GM12878 (cell line): ENCODE measurements around the gene KMO. TPM values are rescaled to one million over a fixed set of nuclear protein-coding genes. Genes with fewer than 3 reads are reported as not detected.

Source experiments
- ATAC-seq: fragments of 200-7000 bp; cut with Tn5 transposase; 3 replicates; pipeline ENCODE4 v1.9.1; 2020; ENCODE audit warnings: mild to moderate bottlenecking, moderate library complexity
- BruUV-seq: library from RNA; stranded (reverse); fragments of 400-500 nt; replicated peaks from 2 replicates; lab custom pipeline; 2021; lab: Mats Ljungman, UMichigan
- CTCF ChIA-PET: fragments of 300-600 bp; sonication (Branson Sonifier 250); formaldehyde crosslinking; extraction: SDS; loops from one replicate; lab custom pipeline; 2021; ENCODE audit warnings: inconsistent platforms; lab: Yijun Ruan, JAX
- POLR2A ChIA-PET: fragments of 350-600 bp; formaldehyde crosslinking; extraction: SDS; loops from one replicate; lab custom pipeline; 2021; ENCODE audit warnings: inconsistent platforms; lab: Charles Lee
- RAD21 ChIA-PET: fragments of 300-600 bp; sonication (Branson Sonifier 250); formaldehyde crosslinking; loops from one replicate; lab custom pipeline; 2023; ENCODE audit warnings: antibody characterized with exemption; ENCODE audit not compliant: unreplicated experiment; lab: Charles Lee
- SMC1A ChIA-PET: fragments of 300-600 bp; sonication (Branson Sonifier 250); formaldehyde crosslinking; loops from one replicate; lab custom pipeline; 2023; ENCODE audit not compliant: unreplicated experiment, uncharacterized antibody; lab: Charles Lee
- DNase-seq: peaks from one replicate; pipeline ENCODE4 v3.0.0-alpha.2; 2011; ENCODE audit warnings: low read depth, low spot score
- FAIRE-seq: peaks from 3 replicates; lab custom pipeline; 2011; peaks lifted over from hg19 to GRCh38; lab: Jason Lieb, UNC
- H2AFZ ChIP-seq: 2 replicates; pipeline ENCODE4 v1.6.0; 2011; ENCODE audit warnings: low read depth, low read length, control low read depth; ENCODE audit not compliant: control insufficient read depth
- H3K27ac ChIP-seq: 2 replicates; pipeline ENCODE4 v1.5.1; 2011; ENCODE audit warnings: control low read depth; ENCODE audit not compliant: control insufficient read depth, insufficient read depth
- H3K27me3 ChIP-seq, 2 experiments: replicated peaks in 1 of 2; 2 replicates each; pipeline versions ENCODE4 v1.6.0 to v1.6.1; 2011; ENCODE audit warnings: low read length in 1 of 2; ENCODE audit not compliant: control insufficient read depth in 2 of 2, insufficient read depth in 2 of 2
- H3K36me3 ChIP-seq, 2 experiments: 2 replicates each; pipeline ENCODE4 v1.5.1; 2011; ENCODE audit warnings: low read length in 1 of 2; ENCODE audit not compliant: control insufficient read depth in 2 of 2, insufficient read depth in 2 of 2
- H3K4me1 ChIP-seq: 2 replicates; pipeline ENCODE4 v1.6.1; 2011; ENCODE audit warnings: mild to moderate bottlenecking, low read length, moderate library complexity, mixed read lengths; ENCODE audit not compliant: control insufficient read depth, insufficient read depth
- H3K4me2 ChIP-seq: 2 replicates; pipeline ENCODE4 v1.6.0; 2011; ENCODE audit warnings: control low read depth; ENCODE audit not compliant: control insufficient read depth, insufficient read depth
- H3K4me3 ChIP-seq: fragments of 200-600 bp; sonication (generic); 2 replicates; pipeline ENCODE4 v1.5.1; 2016
- H3K79me2 ChIP-seq: 2 replicates; pipeline ENCODE4 v1.6.0; 2011; ENCODE audit warnings: low read length; ENCODE audit not compliant: control insufficient read depth, insufficient read depth
- H3K9ac ChIP-seq: 2 replicates; pipeline ENCODE4 v1.8.0; 2011; ENCODE audit warnings: low read length, control low read depth, mixed read lengths; ENCODE audit not compliant: control insufficient read depth, insufficient read depth
- H3K9me3 ChIP-seq: replicated peaks from 3 replicates; pipeline ENCODE4 v1.5.1; 2011; ENCODE audit warnings: mild to moderate bottlenecking, low read length; ENCODE audit not compliant: control insufficient read depth, insufficient read depth
- H4K20me1 ChIP-seq: 2 replicates; pipeline ENCODE4 v1.6.0; 2011; ENCODE audit not compliant: control insufficient read depth, insufficient read depth
- FOS ChIP-seq: IDR thresholded peaks from 3 replicates; pipeline ENCODE4 v1.6.1; 2011; ENCODE audit warnings: borderline replicate concordance; ENCODE audit not compliant: insufficient read length; ENCODE audit errors: extremely low read depth
- FOXK2 ChIP-seq: fragments of 450-650 bp; IDR thresholded peaks from 2 replicates; pipeline ENCODE4 v1.6.1; 2017; ENCODE audit warnings: mild to moderate bottlenecking, moderate library complexity
- KLF5 ChIP-seq: fragments of 450-650 bp; IDR thresholded peaks from 2 replicates; pipeline ENCODE4 v1.6.1; 2014; ENCODE audit warnings: mild to moderate bottlenecking; ENCODE audit not compliant: partially characterized antibody
- MTA3 ChIP-seq: IDR thresholded peaks from 2 replicates; pipeline ENCODE4 v1.6.1; 2012; ENCODE audit warnings: low read length, inconsistent platforms, borderline replicate concordance
- NR2F1 ChIP-seq: fragments of 450-650 bp; conservative IDR thresholded peaks from 2 replicates; pipeline ENCODE4 v1.6.1; 2017; ENCODE audit warnings: mild to moderate bottlenecking
- PRDM15 ChIP-seq: fragments of 450-650 bp; formaldehyde crosslinking; IDR thresholded peaks from 2 replicates; pipeline ENCODE4 v1.4.0; 2020; ENCODE audit warnings: mild to moderate bottlenecking, moderate library complexity
- SMARCA5 ChIP-seq: fragments of 450-650 bp; IDR thresholded peaks from 2 replicates; pipeline ENCODE4 v1.6.1; 2017; ENCODE audit warnings: mild to moderate bottlenecking
- STAT3 ChIP-seq: IDR thresholded peaks from 2 replicates; pipeline ENCODE4 v1.6.1; 2011; ENCODE audit warnings: low read depth, low read length, improper control_type of control experiment
- TARDBP ChIP-seq: IDR thresholded peaks from 2 replicates; pipeline ENCODE4 v1.6.1; 2016; ENCODE audit warnings: borderline replicate concordance
- TBL1XR1 ChIP-seq: IDR thresholded peaks from 2 replicates; pipeline ENCODE4 v1.6.1; 2012; ENCODE audit warnings: low read depth, low read length, improper control_type of control experiment
- ZNF274 ChIP-seq: IDR thresholded peaks from one replicate; pipeline ENCODE4 v1.8.0; 2011; ENCODE audit not compliant: insufficient read length, insufficient read depth
- WGBS: methylation state at CpG from one replicate; pipeline ENCODE4 v1.1.6; 2016; ENCODE audit warnings: low lambda C conversion rate; ENCODE audit not compliant: insufficient replicate concordance, insufficient coverage; ENCODE audit errors: missing lambda C conversion rate; 5-methylcytosine and 5-hydroxymethylcytosine counted together
- in situ Hi-C: fragments of 300-500 bp; cut with MboI; formaldehyde crosslinking; loops from 9 replicates; pipeline ENCODE4 v1.14.3; 2018; ENCODE audit warnings: mixed read lengths
- intact Hi-C: fragments of 100-400 bp; cut with micrococcal nuclease; formaldehyde crosslinking; loops from one replicate; pipeline ENCODE4 v1.14.2; 2022; ENCODE audit not compliant: unreplicated experiment
- polyA plus RNA-seq, 11 experiments: library from polyadenylated mRNA; depleted of rRNA in 4 of 11; unstranded in 6 of 11; stranded (reverse) in 5 of 11; fragments of >200 nt; fragmentation: Nextera tagmentation in 4 of 11; fragmentation: Illumina TruSeq in 1 of 11; extraction: Ambion mirVana in 4 of 11; extraction: Trizol in 1 of 11; gene quantifications; 1 replicate in 1 of 11; 2 replicates in 10 of 11; pipeline versions ENCODE4 v1.2.1 to v1.2.3, GENCODE V29; 2011 to 2016; ENCODE audit warnings: inconsistent platforms in 2 of 11, missing spikeins in 2 of 11, low read depth in 1 of 11
- total RNA-seq, 4 experiments: library from RNA; depleted of rRNA in 3 of 4; stranded (reverse); fragments of >200 nt in 3 of 4; fragmentation: Illumina TruSeq in 1 of 4; extraction: Trizol in 1 of 4; gene quantifications; 2 replicates each; pipeline versions ENCODE4 v1.2.1 to v1.2.3, GENCODE V29; 2013 to 2021
- TF ChIP-seq, protein P1 (sequence below): fragments of 450-650 bp; IDR thresholded peaks from 2 replicates; pipeline ENCODE4 v1.6.1; 2017; ENCODE audit warnings: mild to moderate bottlenecking, moderate library complexity

Gene KMO
- total and polyA plus RNA-seq, 10 of the 15 experiments (the other 5 are each of a cell fraction or from before 2014, with no cell fraction given) = 0.68 to 5.9 (median 1.5) TPM

- in situ Hi-C loops (no loop called here), intact Hi-C loops (loop anchor here (5.0 kb wide), 1 partner anchor 210 kb away; the partner anchor contains the start of gene EXO1)
- no peaks in the 10 kb centered on the region; a peak in 1 of 4 replicates for H3K36me3 ChIP-seq
- FAIRE-seq = no peak
- H4K20me1 ChIP-seq = no peaks in the 10 kb centered on the region
- 98% methylated on average over 4 of the region's 4 CpGs for WGBS
- peaks cover 10% of the 10 kb centered on the region for H3K4me1 ChIP-seq
- no peaks in the 10 kb centered on the region; the same call in 2 of the 3 replicates for H3K9me3 ChIP-seq
- CTCF ChIA-PET = interaction anchor here (1.7 kb wide), 1 partner anchor 10 kb away, joined by 4 read pairs; no protein-coding TSS in a partner anchor
- POLR2A ChIA-PET = no interaction called here
- peak overlapping the region; percentile 94 for H3K4me3 ChIP-seq
- peak overlapping the region; percentile 87 for H3K4me2 ChIP-seq
- no peak for DNase-seq
- TF ChIP-seq NR2F1 (no peak), MTA3 (no peak), SMARCA5 (no peak), STAT3 (no peak), ZNF274 (no peak), PRDM15 (CRISPR knock-in tag) (no peak), FOXK2 (no peak), KLF5 (no peak), FOS (no peak), TBL1XR1 (no peak), TARDBP (no peak)
- TF ChIP-seq, protein P1, sequence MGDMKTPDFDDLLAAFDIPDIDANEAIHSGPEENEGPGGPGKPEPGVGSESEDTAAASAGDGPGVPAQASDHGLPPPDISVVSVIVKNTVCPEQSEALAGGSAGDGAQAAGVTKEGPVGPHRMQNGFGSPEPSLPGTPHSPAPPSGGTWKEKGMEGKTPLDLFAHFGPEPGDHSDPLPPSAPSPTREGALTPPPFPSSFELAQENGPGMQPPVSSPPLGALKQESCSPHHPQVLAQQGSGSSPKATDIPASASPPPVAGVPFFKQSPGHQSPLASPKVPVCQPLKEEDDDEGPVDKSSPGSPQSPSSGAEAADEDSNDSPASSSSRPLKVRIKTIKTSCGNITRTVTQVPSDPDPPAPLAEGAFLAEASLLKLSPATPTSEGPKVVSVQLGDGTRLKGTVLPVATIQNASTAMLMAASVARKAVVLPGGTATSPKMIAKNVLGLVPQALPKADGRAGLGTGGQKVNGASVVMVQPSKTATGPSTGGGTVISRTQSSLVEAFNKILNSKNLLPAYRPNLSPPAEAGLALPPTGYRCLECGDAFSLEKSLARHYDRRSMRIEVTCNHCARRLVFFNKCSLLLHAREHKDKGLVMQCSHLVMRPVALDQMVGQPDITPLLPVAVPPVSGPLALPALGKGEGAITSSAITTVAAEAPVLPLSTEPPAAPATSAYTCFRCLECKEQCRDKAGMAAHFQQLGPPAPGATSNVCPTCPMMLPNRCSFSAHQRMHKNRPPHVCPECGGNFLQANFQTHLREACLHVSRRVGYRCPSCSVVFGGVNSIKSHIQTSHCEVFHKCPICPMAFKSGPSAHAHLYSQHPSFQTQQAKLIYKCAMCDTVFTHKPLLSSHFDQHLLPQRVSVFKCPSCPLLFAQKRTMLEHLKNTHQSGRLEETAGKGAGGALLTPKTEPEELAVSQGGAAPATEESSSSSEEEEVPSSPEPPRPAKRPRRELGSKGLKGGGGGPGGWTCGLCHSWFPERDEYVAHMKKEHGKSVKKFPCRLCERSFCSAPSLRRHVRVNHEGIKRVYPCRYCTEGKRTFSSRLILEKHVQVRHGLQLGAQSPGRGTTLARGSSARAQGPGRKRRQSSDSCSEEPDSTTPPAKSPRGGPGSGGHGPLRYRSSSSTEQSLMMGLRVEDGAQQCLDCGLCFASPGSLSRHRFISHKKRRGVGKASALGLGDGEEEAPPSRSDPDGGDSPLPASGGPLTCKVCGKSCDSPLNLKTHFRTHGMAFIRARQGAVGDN = no peak
- H3K9ac ChIP-seq = 0 out of 2 replicates have a peak overlapping the region, but pooled peaks have one; percentile 13
- no peak overlapping the region for H3K27ac ChIP-seq
- H3K79me2 ChIP-seq = peaks cover 39% of the 10 kb centered on the region
- SMC1A ChIA-PET = interaction anchor here (1.0 to 2.4 kb wide), 2 partner anchors 11 to 27 kb away, joined by 3 to 7 read pairs; no protein-coding TSS in a partner anchor
- ATAC-seq = no peak
- RAD21 ChIA-PET = no interaction called here
- H3K27me3 ChIP-seq = no peaks in the 10 kb centered on the region
- H2AFZ ChIP-seq = no peak overlapping the region
- BruUV-seq = no TSS peak
Measured at GRCh38 chr1:241637604-241638003, 105.4 kb downstream of the KMO start.
